Activated naive CD4-positive, alpha-beta T cell treated with anti-CD3 and anti-CD28 coated beads, Interleukin-2, amount 50 U/mL, for 72 hours (primary cell): ENCODE results near the gene CSTPP1. TPM values are rescaled to one million over a fixed set of nuclear protein-coding genes. Genes with fewer than 3 reads are reported as not detected.

Experiments
- ATAC-seq, 2 donors: fragments of 150-1000 bp; cut with Tn5 transposase; 2 replicates each; pipeline ENCODE4 v1.10.0; 2021; ENCODE audit warnings: mild to moderate bottlenecking in 2 of 2, moderate library complexity in 2 of 2
- DNase-seq, 2 donors: peaks; one replicate each; pipeline ENCODE4 v3.0.0; 2021 to 2022; ENCODE audit warnings: low spot score in 2 of 2
- H3K27ac Mint-ChIP-seq, 2 donors: one replicate each; pipeline ENCODE4 v1.8.0; 2022; ENCODE audit warnings: mild to moderate bottlenecking in 2 of 2, mixed read lengths in 2 of 2
- H3K36me3 Mint-ChIP-seq, 2 donors: one replicate each; pipeline ENCODE4 v1.8.0; 2022; ENCODE audit warnings: mixed read lengths in 2 of 2
- H3K9me3 Mint-ChIP-seq, 2 donors: one replicate each; pipeline ENCODE4 v1.8.0; 2022; ENCODE audit warnings: mixed read lengths in 2 of 2
- total RNA-seq, 2 donors: library from RNA; stranded (reverse); gene quantifications; one replicate each; pipeline ENCODE4 v1.2.3, GENCODE V29; 2022

CSTPP1 gene
- total RNA-seq, 2 donors from 2014 or later, result 12.5 to 29.2 TPM

DNA sequence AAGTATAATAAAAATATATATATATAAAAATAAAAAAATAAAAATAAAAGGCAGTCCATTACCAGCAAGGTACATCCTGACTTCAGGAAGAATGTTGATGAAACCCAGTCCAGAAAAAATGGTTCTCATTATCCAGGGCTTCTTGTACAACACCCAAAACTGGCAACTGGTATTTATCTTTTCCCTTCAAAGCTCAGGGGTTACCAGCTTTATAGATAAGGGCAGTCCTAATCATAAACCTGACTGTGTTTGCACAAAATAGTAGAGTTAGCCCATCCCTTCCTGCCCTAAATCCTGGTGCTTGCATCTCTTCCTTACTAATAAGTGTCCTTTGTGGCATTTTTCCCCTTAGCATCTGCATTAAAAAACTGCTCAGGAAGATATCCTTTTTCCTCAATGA, 97.5 kb downstream of the CSTPP1 start:
- Mint-ChIP-seq H3K27ac (no peak overlapping the region), H3K9me3 (no peaks in the 10 kb centered on the region), H3K36me3 (no peaks in the 10 kb centered on the region)
- ATAC-seq, result no peak
- DNase-seq, result no peak

- no peak for ATAC-seq
- H3K36me3 Mint-ChIP-seq, result no peaks in the 10 kb centered on the region
Observed at GRCh38 chr11:47035108-47035507, 98.5 kb downstream of the CSTPP1 start.

GRCh38 chr11:47044119-47044518, 107.6 kb downstream of the CSTPP1 start:
- DNase-seq, result no peak
- Mint-ChIP-seq H3K9me3 (no peaks in the 10 kb centered on the region), H3K36me3 (no peaks in the 10 kb centered on the region), H3K27ac (no peak overlapping the region)
- ATAC-seq, result no peak

More at GRCh38 chr11:47035108-47035507, 98.5 kb downstream of the CSTPP1 start:
- no peak for DNase-seq
- no peaks in the 10 kb centered on the region for H3K9me3 Mint-ChIP-seq
- no peak overlapping the region for H3K27ac Mint-ChIP-seq

DNA sequence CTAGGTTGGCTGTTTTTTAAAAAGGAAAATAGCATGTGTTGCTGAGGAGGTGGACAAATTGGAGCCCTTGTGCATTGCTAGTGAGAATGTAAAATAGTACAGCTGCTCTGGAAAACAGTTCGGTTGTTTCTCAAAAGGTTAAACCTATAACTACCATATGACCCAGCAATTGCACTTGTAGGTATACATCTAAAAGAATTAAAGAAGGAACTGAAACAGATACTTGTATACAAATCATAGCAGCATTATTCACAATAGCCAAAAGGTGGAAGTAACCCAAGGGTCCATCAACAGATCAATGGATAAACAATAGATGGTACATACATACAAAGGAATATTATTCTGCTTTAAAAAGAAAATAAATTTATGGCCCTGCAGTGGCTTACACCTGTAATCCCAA, 111.4 kb downstream of the CSTPP1 start:
- no peak overlapping the region for H3K27ac Mint-ChIP-seq
- H3K36me3 Mint-ChIP-seq, result peaks cover 0 to 3% of the 10 kb centered on the region in 2 donors
- DNase-seq (no peak), ATAC-seq (no peak)
- H3K9me3 Mint-ChIP-seq, result no peaks in the 10 kb centered on the region

DNA sequence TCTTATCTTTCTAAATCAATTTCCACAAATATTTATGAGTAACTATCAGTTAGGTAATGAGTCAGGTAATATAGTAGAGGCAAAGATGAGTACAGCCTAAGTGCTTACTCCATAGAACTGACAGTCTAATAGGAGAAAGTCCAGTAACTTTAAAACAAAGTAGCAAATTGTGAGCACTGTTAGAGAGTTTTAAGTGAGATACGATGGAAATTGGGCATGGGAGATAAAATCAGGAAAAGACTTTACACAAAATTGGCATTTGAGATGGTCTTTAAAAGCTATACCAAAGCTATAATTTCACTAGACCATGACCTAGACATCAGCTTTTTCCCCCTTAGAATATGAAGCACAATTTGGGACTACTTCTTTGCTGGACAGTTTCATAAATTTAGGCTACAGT, 113.7 kb downstream of the CSTPP1 start:
- Mint-ChIP-seq H3K27ac (no peak overlapping the region), H3K9me3 (no peaks in the 10 kb centered on the region), H3K36me3 (peaks cover 0 to 11% of the 10 kb centered on the region in 2 donors)
- DNase-seq (no peak), ATAC-seq (no peak)

GRCh38 chr11:47051217-47051616, 114.7 kb downstream of the CSTPP1 start:
- Mint-ChIP-seq H3K9me3 (no peaks in the 10 kb centered on the region), H3K27ac (no peak overlapping the region), H3K36me3 (peaks cover 0 to 11% of the 10 kb centered on the region in 2 donors)
- no peak for ATAC-seq
- no peak for DNase-seq

DNA sequence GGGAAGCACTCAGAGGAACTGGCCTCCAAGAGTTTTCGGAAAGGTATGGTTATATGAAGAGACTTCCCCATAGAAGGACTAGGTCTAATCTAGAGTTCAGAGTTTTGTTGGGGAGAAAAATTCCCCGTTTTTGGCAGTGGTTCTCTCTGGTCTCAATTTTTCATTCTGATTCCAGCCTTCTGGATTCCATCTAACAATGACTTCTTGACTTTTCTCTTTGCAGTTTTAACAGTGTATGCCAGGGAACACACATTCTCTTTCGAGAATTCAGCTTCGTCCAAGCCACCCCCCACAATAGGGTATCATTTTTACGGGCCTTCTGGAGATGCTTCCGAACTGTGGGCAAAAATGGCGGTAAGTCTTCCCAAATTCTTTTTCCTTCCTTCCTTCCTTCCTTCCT, 115.6 kb downstream of the CSTPP1 start:
- ATAC-seq (no peak), DNase-seq (no peak)
- Mint-ChIP-seq H3K27ac (no peak overlapping the region), H3K9me3 (peaks cover 0 to under 1% of the 10 kb centered on the region in 2 donors), H3K36me3 (peaks cover under 1 to 11% of the 10 kb centered on the region in 2 donors)

GRCh38 chr11:47052576-47052975, 116.0 kb downstream of the CSTPP1 start:
- no peak for DNase-seq
- Mint-ChIP-seq H3K27ac (no peak overlapping the region), H3K36me3 (peaks cover 5 to 11% of the 10 kb centered on the region in 2 donors), H3K9me3 (peaks cover 0 to 4% of the 10 kb centered on the region in 2 donors)
- no peak for ATAC-seq

GRCh38 chr11:47055534-47055933, 119.0 kb downstream of the CSTPP1 start:
- DNase-seq (no peak), ATAC-seq (no peak)
- Mint-ChIP-seq H3K27ac (no peak overlapping the region), H3K9me3 (peaks cover 0 to 5% of the 10 kb centered on the region in 2 donors), H3K36me3 (peaks cover 6 to 11% of the 10 kb centered on the region in 2 donors)

GRCh38 chr11:47056261-47056915, 119.8 kb downstream of the CSTPP1 start:
- no peak overlapping the region for H3K27ac Mint-ChIP-seq
- no peak for ATAC-seq
- DNase-seq, result no peak
- H3K9me3 Mint-ChIP-seq, result peaks cover 0 to 5% of the 10 kb centered on the region in 2 donors
- H3K36me3 Mint-ChIP-seq, result peaks cover 6 to 11% of the 10 kb centered on the region in 2 donors

GRCh38 chr11:47057365-47057764, 120.8 kb downstream of the CSTPP1 start:
- H3K27ac Mint-ChIP-seq, result peak overlapping the region in 1 of 2 donors; percentile 0
- H3K9me3 Mint-ChIP-seq, result peaks cover 0 to 5% of the 10 kb centered on the region in 2 donors
- no peak for ATAC-seq
- peaks cover 6 to 11% of the 10 kb centered on the region in 2 donors for H3K36me3 Mint-ChIP-seq
- DNase-seq, result no peak

GRCh38 chr11:47060807-47061206, 124.2 kb downstream of the CSTPP1 start:
- Mint-ChIP-seq H3K36me3 (peaks cover 0 to 6% of the 10 kb centered on the region in 2 donors), H3K27ac (no peak overlapping the region), H3K9me3 (peaks cover 0 to 5% of the 10 kb centered on the region in 2 donors)
- ATAC-seq (peak in 1 of 2 donors; percentile 72), DNase-seq (no peak)

DNA sequence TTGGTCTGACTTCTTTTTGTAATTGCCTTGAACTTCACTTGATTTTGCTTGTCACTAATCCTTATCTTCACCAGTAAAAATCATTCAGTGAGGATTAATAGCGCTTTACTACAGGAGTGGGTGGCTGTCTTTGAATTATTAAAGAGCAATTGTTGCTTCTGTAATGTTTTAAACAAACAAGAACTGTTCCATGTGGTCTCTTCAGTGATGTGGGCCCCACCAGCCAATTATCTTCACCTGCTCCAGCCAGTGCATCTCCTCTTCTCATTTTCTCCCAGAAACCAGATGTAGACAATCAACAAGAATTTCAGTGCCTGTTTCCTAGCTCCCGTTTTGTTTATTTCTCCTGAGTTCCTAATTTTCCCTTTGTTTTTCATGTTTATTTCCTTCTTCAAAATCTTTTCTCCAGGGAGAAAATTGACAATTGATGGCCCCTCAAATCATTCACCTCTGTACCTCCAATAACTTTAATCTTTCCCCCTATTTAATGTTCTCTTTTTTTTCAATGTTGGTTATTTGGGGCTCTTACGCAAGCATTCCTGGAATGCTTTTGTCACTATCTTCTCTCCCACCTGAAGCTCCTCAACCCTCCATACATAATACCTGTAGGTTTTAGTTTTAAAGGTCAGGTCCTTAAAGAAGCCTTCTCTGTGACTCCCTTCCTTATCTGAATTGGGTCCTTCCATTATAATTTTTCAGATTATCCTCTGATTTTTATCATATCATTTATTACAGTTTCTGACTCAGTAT, 125.0 kb downstream of the CSTPP1 start:
- no peak overlapping the region for H3K27ac Mint-ChIP-seq
- H3K9me3 Mint-ChIP-seq, result peaks cover 0 to 5% of the 10 kb centered on the region in 2 donors
- H3K36me3 Mint-ChIP-seq, result peaks cover 0 to 6% of the 10 kb centered on the region in 2 donors
- DNase-seq (no peak), ATAC-seq (no peak)

GRCh38 chr11:47062736-47063135, 126.2 kb downstream of the CSTPP1 start:
- Mint-ChIP-seq H3K27ac (no peak overlapping the region), H3K9me3 (no peaks in the 10 kb centered on the region), H3K36me3 (no peaks in the 10 kb centered on the region)
- DNase-seq, result no peak
- no peak for ATAC-seq

GRCh38 chr11:47067401-47067800, 130.8 kb downstream of the CSTPP1 start:
- no peak for ATAC-seq
- no peak for DNase-seq
- no peak overlapping the region for H3K27ac Mint-ChIP-seq
- no peaks in the 10 kb centered on the region for H3K36me3 Mint-ChIP-seq
- no peaks in the 10 kb centered on the region for H3K9me3 Mint-ChIP-seq

GRCh38 chr11:47070769-47071168, 134.2 kb downstream of the CSTPP1 start:
- no peak for ATAC-seq

GRCh38 chr11:47071341-47071740, 134.8 kb downstream of the CSTPP1 start:
- H3K9me3 Mint-ChIP-seq, result no peaks in the 10 kb centered on the region
- H3K36me3 Mint-ChIP-seq, result no peaks in the 10 kb centered on the region
- H3K27ac Mint-ChIP-seq, result no peak overlapping the region
- no peak for DNase-seq
- no peak for ATAC-seq

More at GRCh38 chr11:47070769-47071168, 134.2 kb downstream of the CSTPP1 start:
- Mint-ChIP-seq H3K36me3 (no peaks in the 10 kb centered on the region), H3K9me3 (no peaks in the 10 kb centered on the region), H3K27ac (no peak overlapping the region)
- no peak for DNase-seq
